NB4 (cell line): ENCODE data around the gene AUTS2.

Experiments
- DNase-seq: peaks from one replicate; pipeline ENCODE4 v3.0.0; 2010; ENCODE audit warnings: low read depth
- H3K4me3 ChIP-seq: one replicate; pipeline ENCODE4 v1.5.1; 2011; ENCODE audit warnings: mild to moderate bottlenecking, low read depth, low read length, moderate library complexity
- MYC ChIP-seq: IDR thresholded peaks from 2 replicates; pipeline ENCODE4 v1.6.1; 2011; ENCODE audit warnings: low read depth, low read length
- POLR2A ChIP-seq: IDR thresholded peaks from 2 replicates; pipeline ENCODE4 v1.6.1; 2011; ENCODE audit warnings: mild to moderate bottlenecking; ENCODE audit not compliant: insufficient read length; ENCODE audit errors: extremely low read depth
- TF ChIP-seq, protein P1 (sequence below): IDR thresholded peaks from one replicate; pipeline ENCODE4 v1.5.1; 2012; ENCODE audit warnings: low read depth, low read length
- TF ChIP-seq, protein P2 (sequence below): IDR thresholded peaks from 2 replicates; pipeline ENCODE4 v1.6.1; 2011; ENCODE audit warnings: low read depth, low read length

Gene AUTS2

GRCh38 chr7:70037171-70037933 is 439.1 kb downstream of the AUTS2 start:
- no peak for DNase-seq
- H3K4me3 ChIP-seq = no peak overlapping the region
- no peak for TF ChIP-seq MYC

DNA sequence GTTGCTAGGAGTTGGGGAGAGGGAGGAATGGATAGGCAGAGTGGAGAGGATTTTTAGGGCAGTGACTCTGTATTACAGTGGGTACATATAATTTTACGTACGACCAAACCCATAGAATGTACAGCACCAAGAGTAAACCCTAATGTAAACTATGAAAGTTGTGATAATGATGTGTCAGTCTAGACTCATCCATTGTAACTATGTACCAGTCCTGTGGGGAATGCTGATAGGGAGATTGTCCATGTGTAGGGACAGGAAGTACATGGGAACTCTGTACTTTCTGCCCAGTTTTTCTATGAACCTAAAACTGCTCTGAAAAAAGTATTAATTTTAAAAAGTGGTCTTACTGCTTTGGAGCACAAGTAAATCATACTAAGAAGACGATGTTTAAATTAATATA is 441.8 kb downstream of the AUTS2 start:
- no peak overlapping the region for H3K4me3 ChIP-seq
- no peak for TF ChIP-seq POLR2A
- TF ChIP-seq, protein P1, sequence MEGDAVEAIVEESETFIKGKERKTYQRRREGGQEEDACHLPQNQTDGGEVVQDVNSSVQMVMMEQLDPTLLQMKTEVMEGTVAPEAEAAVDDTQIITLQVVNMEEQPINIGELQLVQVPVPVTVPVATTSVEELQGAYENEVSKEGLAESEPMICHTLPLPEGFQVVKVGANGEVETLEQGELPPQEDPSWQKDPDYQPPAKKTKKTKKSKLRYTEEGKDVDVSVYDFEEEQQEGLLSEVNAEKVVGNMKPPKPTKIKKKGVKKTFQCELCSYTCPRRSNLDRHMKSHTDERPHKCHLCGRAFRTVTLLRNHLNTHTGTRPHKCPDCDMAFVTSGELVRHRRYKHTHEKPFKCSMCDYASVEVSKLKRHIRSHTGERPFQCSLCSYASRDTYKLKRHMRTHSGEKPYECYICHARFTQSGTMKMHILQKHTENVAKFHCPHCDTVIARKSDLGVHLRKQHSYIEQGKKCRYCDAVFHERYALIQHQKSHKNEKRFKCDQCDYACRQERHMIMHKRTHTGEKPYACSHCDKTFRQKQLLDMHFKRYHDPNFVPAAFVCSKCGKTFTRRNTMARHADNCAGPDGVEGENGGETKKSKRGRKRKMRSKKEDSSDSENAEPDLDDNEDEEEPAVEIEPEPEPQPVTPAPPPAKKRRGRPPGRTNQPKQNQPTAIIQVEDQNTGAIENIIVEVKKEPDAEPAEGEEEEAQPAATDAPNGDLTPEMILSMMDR = no peak
- TF ChIP-seq MYC = no peak
- TF ChIP-seq, protein P2, sequence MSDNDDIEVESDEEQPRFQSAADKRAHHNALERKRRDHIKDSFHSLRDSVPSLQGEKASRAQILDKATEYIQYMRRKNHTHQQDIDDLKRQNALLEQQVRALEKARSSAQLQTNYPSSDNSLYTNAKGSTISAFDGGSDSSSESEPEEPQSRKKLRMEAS = no peak
- no peak for DNase-seq

DNA sequence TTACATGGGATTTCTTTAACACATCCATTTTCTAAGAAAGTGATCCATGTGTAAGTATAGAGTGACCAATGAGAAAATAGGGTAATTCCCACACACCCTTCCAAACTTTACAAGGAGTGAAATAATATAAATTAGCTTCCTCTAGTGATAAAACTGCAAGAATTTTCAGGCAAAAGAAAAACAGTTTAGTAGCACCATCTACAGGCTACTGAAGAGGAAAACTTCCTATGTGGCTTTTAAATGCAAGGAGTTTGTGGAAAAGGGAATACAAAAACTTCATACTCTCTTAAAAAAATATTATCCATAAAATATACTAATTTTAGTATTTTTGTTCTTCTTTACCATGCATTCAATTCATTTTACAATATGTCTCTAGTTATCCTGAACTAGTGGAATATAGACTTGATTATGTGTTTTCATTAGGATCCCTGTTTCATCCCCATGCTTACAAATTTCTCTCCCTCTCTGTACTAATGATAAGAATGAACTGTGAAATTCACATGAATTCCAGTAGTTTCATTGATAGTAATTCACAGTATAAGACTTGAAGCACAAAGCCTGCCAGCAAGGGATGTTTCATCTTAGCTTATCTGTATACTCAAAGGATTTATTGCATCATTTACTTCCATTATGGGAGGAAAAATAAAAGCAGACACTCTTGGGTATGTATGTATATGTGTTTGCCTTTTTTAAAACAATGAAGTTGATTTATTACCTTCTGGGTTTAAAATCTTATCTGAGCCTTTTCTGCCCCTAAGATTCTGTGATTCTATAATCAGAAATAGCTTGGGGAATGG is 442.9 kb downstream of the AUTS2 start:
- no peak overlapping the region for H3K4me3 ChIP-seq
- peak; percentile 40 for DNase-seq
- TF ChIP-seq, protein P2 = no peak
- TF ChIP-seq MYC (no peak), POLR2A (no peak)
- TF ChIP-seq, protein P1 = peak; percentile 22

DNA sequence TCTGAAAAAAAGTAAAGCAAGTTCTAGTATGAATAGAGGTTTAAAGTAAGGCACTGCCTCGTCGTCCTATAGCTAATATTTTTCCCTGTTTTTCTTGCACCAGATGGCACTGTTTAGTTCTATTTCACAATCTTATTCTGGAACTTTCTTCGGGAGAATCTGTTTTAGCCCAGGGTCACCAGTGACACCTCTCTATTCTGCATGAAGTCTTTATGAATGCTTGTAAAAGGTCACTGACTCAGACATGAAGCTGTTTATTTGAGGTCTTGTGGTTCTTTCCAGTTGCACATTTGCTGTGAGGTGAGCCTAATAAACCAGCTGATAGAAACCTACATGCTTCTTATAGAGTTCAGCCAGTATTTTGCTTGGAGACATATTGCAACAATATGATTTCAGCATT is 444.3 kb downstream of the AUTS2 start:
- TF ChIP-seq, protein P1 = no peak
- no peak for TF ChIP-seq POLR2A
- no peak for TF ChIP-seq MYC
- TF ChIP-seq, protein P2 = no peak
- peak; percentile 77 for DNase-seq

GRCh38 chr7:70043015-70043538 is 444.8 kb downstream of the AUTS2 start:
- DNase-seq = peak; percentile 29
- H3K4me3 ChIP-seq = no peak overlapping the region
- TF ChIP-seq, protein P2 = no peak
- TF ChIP-seq MYC = no peak
- TF ChIP-seq, protein P1 = no peak

More for the DNA sequence above, 444.3 kb downstream of the AUTS2 start:
- H3K4me3 ChIP-seq = no peak overlapping the region

GRCh38 chr7:70044064-70044463 is 445.8 kb downstream of the AUTS2 start:
- no peak overlapping the region for H3K4me3 ChIP-seq
- DNase-seq = no peak
- TF ChIP-seq, protein P2 = no peak
- TF ChIP-seq POLR2A = no peak
- no peak for TF ChIP-seq MYC
- TF ChIP-seq, protein P1 = no peak
